AG08396 (cell line): ENCODE results near the gene ADAMTS20.

ENCODE experiments used
- DNase-seq: peaks from one replicate; pipeline ENCODE4 v3.0.0; 2012; ENCODE audit warnings: low spot score, mixed read lengths

ADAMTS20 gene

GRCh38 chr12:43312991-43313505 lies 239.0 kb downstream of the ADAMTS20 start:
- DNase-seq, result no peak

GRCh38 chr12:43310596-43310995 lies 241.4 kb downstream of the ADAMTS20 start:
- DNase-seq, result no peak

GRCh38 chr12:43309959-43310358 lies 242.0 kb downstream of the ADAMTS20 start:
- peak; percentile 44 for DNase-seq

GRCh38 chr12:43308776-43309175 lies 243.2 kb downstream of the ADAMTS20 start:
- no peak for DNase-seq

- DNase-seq, result no peak
Observed at GRCh38 chr12:43307126-43307525, 244.9 kb downstream of the ADAMTS20 start.

- DNase-seq, result peak; percentile 52
Observed at GRCh38 chr12:43306066-43306465, 245.9 kb downstream of the ADAMTS20 start.

- no peak for DNase-seq
Observed at GRCh38 chr12:43305065-43305464, 246.9 kb downstream of the ADAMTS20 start.
